Measurements from ENCODE around the gene NDUFS1.
"Not testable (repeated sequence)": the region's sequence is repeated elsewhere in the genome, so short reads cannot be mapped to it uniquely, and the experiment has no call there.

The NDUFS1 gene

DNA sequence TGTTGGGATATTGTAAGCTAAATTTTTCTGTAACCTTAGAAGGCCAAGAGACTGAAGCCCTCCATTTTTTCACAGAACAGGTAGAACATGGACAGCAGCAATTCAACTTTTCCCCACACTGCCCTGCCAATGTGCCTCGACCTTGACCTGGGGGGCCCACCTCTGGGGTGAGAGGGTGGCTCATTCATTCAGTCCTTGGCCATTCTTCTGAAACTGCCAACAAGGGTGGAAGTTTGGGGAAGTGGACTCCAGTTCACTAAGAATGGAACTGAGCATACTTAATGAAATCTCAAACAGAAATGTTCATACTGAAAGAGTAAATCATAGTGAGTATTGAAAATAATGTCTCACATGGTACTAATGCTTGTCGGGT, 1.5 kb upstream of the NDUFS1 start:
- H3K36me3 ChIP-seq (ENCODE audit: insufficient read depth, low read length): peaks cover 60% of the 10 kb centered on the region
- 63% methylated on average over 2 of the region's 2 CpGs for WGBS

GRCh38 chr2:206160125-206160806, 1.0 kb upstream of the NDUFS1 start:
- WGBS: 6% methylated on average over 30 of the region's 30 CpGs
- H3K4me1 ChIP-seq (ENCODE audit: insufficient read depth, low read length): peaks cover 11% of the 10 kb centered on the region; the same call in 1 of the 2 replicates

More for the DNA sequence above, 1.5 kb upstream of the NDUFS1 start:
- Histone ChIP-seq H3K9me3 (ENCODE audit: insufficient read depth, low read depth, low read length) (no peaks in the 10 kb centered on the region), H3K4me1 (ENCODE audit: insufficient read depth, low read length) (peaks cover 11% of the 10 kb centered on the region; the same call in 1 of the 2 replicates), H3K27ac (ENCODE audit: low read depth, low read length) (peak overlapping the region; percentile 94; the same call in 1 of the 2 replicates), H3K27me3 (ENCODE audit: insufficient read depth, low read length) (no peaks in the 10 kb centered on the region), H3K9ac (ENCODE audit: low read depth, low read length) (peak overlapping the region; percentile 99), H3K4me3 (ENCODE audit: low read length) (peak overlapping the region; percentile 77)

DNA sequence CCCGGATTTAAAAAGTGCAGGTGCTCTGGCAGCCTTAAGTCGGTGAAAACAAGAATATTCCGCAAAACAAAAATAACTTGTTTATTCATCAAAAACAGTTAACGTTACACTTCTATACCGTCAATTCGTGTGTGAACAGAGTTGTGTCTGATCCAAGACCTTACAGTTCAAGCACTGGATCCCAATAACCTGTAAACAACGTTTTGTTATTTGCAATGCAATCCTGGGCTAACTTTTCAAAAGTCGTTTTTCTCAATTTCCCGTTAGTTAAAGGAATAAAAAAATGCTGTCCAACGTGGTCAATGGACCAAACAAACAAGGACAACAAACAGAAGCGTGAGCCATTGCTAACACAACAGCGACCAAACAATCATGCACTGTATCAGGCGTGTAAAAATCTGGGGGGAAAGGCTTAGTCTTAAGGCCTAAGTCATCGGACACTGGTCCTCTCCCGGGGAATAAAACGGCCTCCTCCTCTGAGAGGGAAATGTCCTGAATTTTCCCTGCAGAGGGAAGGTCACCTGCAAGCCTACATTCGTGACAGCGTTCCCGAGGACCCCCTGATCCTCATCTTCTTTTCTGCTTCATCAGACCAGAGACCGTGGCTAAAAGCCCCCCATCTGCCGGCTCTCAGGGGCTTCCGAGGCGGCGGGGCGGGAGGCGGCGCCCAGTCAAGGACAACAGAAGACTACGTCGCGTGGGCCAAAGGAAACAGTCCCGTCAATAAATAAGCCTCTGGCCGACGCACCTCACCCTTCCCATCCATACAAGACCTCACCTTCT, 490 bp downstream of the NDUFS1 start:
- H3K4me3 ChIP-seq (ENCODE audit: low read length): peak overlapping the region; percentile 77
- no peaks in the 10 kb centered on the region for H3K27me3 ChIP-seq (ENCODE audit: insufficient read depth, low read length)
- peak overlapping the region; percentile 99 for H3K9ac ChIP-seq (ENCODE audit: low read depth, low read length)
- H3K9me3 ChIP-seq (ENCODE audit: insufficient read depth, low read depth, low read length): no peaks in the 10 kb centered on the region
- H3K27ac ChIP-seq (ENCODE audit: low read depth, low read length): peak overlapping the region; percentile 78
- peaks cover 46% of the 10 kb centered on the region for H3K36me3 ChIP-seq (ENCODE audit: insufficient read depth, low read length)
- 1% methylated on average over 33 of the region's 33 CpGs for WGBS
- peaks cover 11% of the 10 kb centered on the region; the same call in 1 of the 2 replicates for H3K4me1 ChIP-seq (ENCODE audit: insufficient read depth, low read length)

More at GRCh38 chr2:206160125-206160806, 1.0 kb upstream of the NDUFS1 start:
- Histone ChIP-seq H3K4me3 (ENCODE audit: low read length) (peak overlapping the region; percentile 77), H3K9me3 (ENCODE audit: insufficient read depth, low read depth, low read length) (no peaks in the 10 kb centered on the region), H3K27ac (ENCODE audit: low read depth, low read length) (peak overlapping the region; percentile 94), H3K36me3 (ENCODE audit: insufficient read depth, low read length) (peaks cover 58% of the 10 kb centered on the region), H3K27me3 (ENCODE audit: insufficient read depth, low read length) (no peaks in the 10 kb centered on the region), H3K9ac (ENCODE audit: low read depth, low read length) (peak overlapping the region; percentile 99)

- not testable (repeated sequence) for H3K27ac ChIP-seq (ENCODE audit: low read depth, low read length); H3K9me3 ChIP-seq (ENCODE audit: insufficient read depth, low read depth, low read length); H3K27me3 ChIP-seq (ENCODE audit: insufficient read depth, low read length); H3K9ac ChIP-seq (ENCODE audit: low read depth, low read length)
- WGBS: 96% methylated on average over 11 of the region's 11 CpGs
- Histone ChIP-seq H3K4me3 (ENCODE audit: low read length) (peak overlapping the region; percentile 77; the same call in 1 of the 2 replicates), H3K4me1 (ENCODE audit: insufficient read depth, low read length) (peaks cover 10% of the 10 kb centered on the region; the same call in 1 of the 2 replicates), H3K36me3 (ENCODE audit: insufficient read depth, low read length) (peaks cover 40% of the 10 kb centered on the region)
Observed at GRCh38 chr2:206157014-206157413, 2.2 kb downstream of the NDUFS1 start.

- Histone ChIP-seq H3K27me3 (ENCODE audit: insufficient read depth, low read length) (no peaks in the 10 kb centered on the region), H3K9ac (ENCODE audit: low read depth, low read length) (no peak overlapping the region), H3K36me3 (ENCODE audit: insufficient read depth, low read length) (peaks cover 47% of the 10 kb centered on the region), H3K9me3 (ENCODE audit: insufficient read depth, low read depth, low read length) (no peaks in the 10 kb centered on the region), H3K4me1 (ENCODE audit: insufficient read depth, low read length) (no peaks in the 10 kb centered on the region), H3K4me3 (ENCODE audit: low read length) (no peak overlapping the region), H3K27ac (ENCODE audit: low read depth, low read length) (no peak overlapping the region)
- WGBS: 83% methylated on average over 2 of the region's 3 CpGs
Observed at GRCh38 chr2:206154197-206154596, 5.0 kb downstream of the NDUFS1 start.

GRCh38 chr2:206150631-206151030, 8.6 kb downstream of the NDUFS1 start:
- Histone ChIP-seq H3K4me3 (ENCODE audit: low read length) (no peak overlapping the region), H3K36me3 (ENCODE audit: insufficient read depth, low read length) (peaks cover 74% of the 10 kb centered on the region), H3K27me3 (ENCODE audit: insufficient read depth, low read length) (no peaks in the 10 kb centered on the region), H3K9ac (ENCODE audit: low read depth, low read length) (no peak overlapping the region), H3K4me1 (ENCODE audit: insufficient read depth, low read length) (no peaks in the 10 kb centered on the region), H3K27ac (ENCODE audit: low read depth, low read length) (no peak overlapping the region), H3K9me3 (ENCODE audit: insufficient read depth, low read depth, low read length) (no peaks in the 10 kb centered on the region)
- 94% methylated on average over 4 of the region's 4 CpGs for WGBS

DNA sequence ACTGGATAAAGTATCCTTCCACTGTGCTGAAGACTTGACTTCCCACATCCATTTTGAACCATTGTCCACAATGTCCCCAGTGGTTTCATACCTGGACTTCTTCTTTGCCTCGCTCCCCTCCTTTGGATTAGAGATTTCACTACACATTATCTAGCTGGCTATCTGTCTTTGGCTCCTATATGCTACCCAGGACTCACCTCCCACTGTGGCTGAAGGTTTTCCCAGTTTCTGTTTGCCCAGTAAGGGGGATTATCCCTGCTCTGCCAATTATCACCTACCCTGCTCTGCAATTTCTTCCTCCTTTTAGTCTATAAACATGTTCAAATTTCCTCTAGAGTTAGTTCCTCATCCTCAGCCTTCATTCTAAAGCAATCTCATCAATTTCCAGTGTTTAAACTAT, 9.1 kb downstream of the NDUFS1 start:
- H3K36me3 ChIP-seq (ENCODE audit: insufficient read depth, low read length): peaks cover 78% of the 10 kb centered on the region
- H3K27me3 ChIP-seq (ENCODE audit: insufficient read depth, low read length): no peaks in the 10 kb centered on the region
- no peak overlapping the region for H3K27ac ChIP-seq (ENCODE audit: low read depth, low read length)
- no peaks in the 10 kb centered on the region for H3K4me1 ChIP-seq (ENCODE audit: insufficient read depth, low read length)
- no peak overlapping the region for H3K9ac ChIP-seq (ENCODE audit: low read depth, low read length)
- 91% methylated on average over 1 of the region's 1 CpG for WGBS
- H3K4me3 ChIP-seq (ENCODE audit: low read length): no peak overlapping the region
- no peaks in the 10 kb centered on the region for H3K9me3 ChIP-seq (ENCODE audit: insufficient read depth, low read depth, low read length)

DNA sequence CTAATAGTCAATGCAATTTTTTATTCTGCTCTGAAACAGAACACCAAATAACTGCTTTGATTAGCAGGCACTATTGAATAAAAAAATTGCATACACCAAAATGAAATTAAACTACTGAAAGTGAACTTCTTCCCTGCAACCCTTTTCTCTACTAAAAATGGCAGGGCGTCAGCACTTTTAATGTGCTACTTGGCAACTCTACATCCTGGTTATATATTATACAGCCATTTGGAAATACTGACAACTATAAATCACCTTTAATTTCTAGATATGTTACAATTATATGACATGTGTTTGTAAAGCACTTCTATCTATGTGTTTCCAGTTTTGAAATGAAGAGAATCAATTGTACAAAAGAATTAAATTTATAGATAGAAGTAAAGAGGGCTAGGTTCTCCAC, 9.9 kb downstream of the NDUFS1 start:
- Histone ChIP-seq H3K4me3 (ENCODE audit: low read length) (no peak overlapping the region), H3K4me1 (ENCODE audit: insufficient read depth, low read length) (no peaks in the 10 kb centered on the region), H3K9ac (ENCODE audit: low read depth, low read length) (no peak overlapping the region), H3K36me3 (ENCODE audit: insufficient read depth, low read length) (peaks cover 87% of the 10 kb centered on the region), H3K27ac (ENCODE audit: low read depth, low read length) (no peak overlapping the region), H3K9me3 (ENCODE audit: insufficient read depth, low read depth, low read length) (no peaks in the 10 kb centered on the region), H3K27me3 (ENCODE audit: insufficient read depth, low read length) (no peaks in the 10 kb centered on the region)
- WGBS: 100% methylated on average over 1 of the region's 1 CpG

- WGBS: 96% methylated on average over 5 of the region's 5 CpGs
- Histone ChIP-seq H3K36me3 (ENCODE audit: insufficient read depth, low read length) (peaks cover 96% of the 10 kb centered on the region), H3K4me1 (ENCODE audit: insufficient read depth, low read length) (no peaks in the 10 kb centered on the region), H3K9ac (ENCODE audit: low read depth, low read length) (no peak overlapping the region), H3K4me3 (ENCODE audit: low read length) (no peak overlapping the region), H3K9me3 (ENCODE audit: insufficient read depth, low read depth, low read length) (no peaks in the 10 kb centered on the region), H3K27me3 (ENCODE audit: insufficient read depth, low read length) (no peaks in the 10 kb centered on the region), H3K27ac (ENCODE audit: low read depth, low read length) (no peak overlapping the region)
Observed at GRCh38 chr2:206145665-206146064, 13.6 kb downstream of the NDUFS1 start.

DNA sequence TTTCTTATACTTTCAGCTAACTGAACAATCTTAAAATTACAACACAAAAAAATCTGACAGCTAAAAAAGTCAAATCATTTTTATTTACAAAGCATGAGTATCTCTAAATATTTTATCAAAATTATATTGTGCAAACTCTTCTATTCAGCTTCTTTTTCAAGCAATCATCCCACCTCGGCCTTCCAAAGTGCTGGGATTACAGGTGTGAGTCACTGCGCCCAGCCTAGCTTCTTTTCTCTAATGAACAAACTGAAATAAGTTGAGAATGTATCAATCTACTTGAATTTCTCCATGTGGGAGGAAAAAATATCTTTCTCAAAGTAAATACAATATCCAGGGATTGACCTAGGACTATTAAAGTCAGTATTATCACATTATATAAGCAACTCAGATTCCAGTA, 14.9 kb downstream of the NDUFS1 start:
- Histone ChIP-seq H3K9ac (ENCODE audit: low read depth, low read length) (no peak overlapping the region), H3K27me3 (ENCODE audit: insufficient read depth, low read length) (no peaks in the 10 kb centered on the region), H3K4me1 (ENCODE audit: insufficient read depth, low read length) (no peaks in the 10 kb centered on the region), H3K36me3 (ENCODE audit: insufficient read depth, low read length) (peaks cover 95% of the 10 kb centered on the region), H3K9me3 (ENCODE audit: insufficient read depth, low read depth, low read length) (no peaks in the 10 kb centered on the region), H3K4me3 (ENCODE audit: low read length) (no peak overlapping the region), H3K27ac (ENCODE audit: low read depth, low read length) (no peak overlapping the region)
- WGBS: 90% methylated on average over 2 of the region's 2 CpGs

DNA sequence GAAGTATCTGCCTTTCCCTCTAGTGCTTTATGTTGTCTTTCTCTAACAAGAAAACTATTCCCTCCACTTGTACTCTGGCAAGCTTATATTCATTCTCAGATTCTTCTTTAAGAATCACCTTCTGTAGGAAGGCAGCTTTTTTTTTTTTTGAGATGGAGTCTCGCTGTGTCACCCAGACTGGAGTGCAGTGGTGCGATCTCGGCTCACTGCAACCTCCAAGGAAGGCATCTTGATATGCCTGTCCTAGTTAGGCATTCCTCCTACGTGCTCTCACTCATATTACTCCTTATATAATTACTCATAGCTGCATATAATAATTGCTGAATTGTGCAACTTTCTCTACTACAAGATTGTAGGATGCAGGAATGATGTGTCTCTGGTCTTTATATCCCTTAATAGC, 15.8 kb downstream of the NDUFS1 start:
- H3K36me3 ChIP-seq (ENCODE audit: insufficient read depth, low read length): peaks cover 94% of the 10 kb centered on the region

More for the DNA sequence above, 15.8 kb downstream of the NDUFS1 start:
- H3K4me3 ChIP-seq (ENCODE audit: low read length): no peak overlapping the region
- H3K9ac ChIP-seq (ENCODE audit: low read depth, low read length): no peak overlapping the region
- H3K27ac ChIP-seq (ENCODE audit: low read depth, low read length): no peak overlapping the region
- no peaks in the 10 kb centered on the region for H3K27me3 ChIP-seq (ENCODE audit: insufficient read depth, low read length)
- no peaks in the 10 kb centered on the region for H3K9me3 ChIP-seq (ENCODE audit: insufficient read depth, low read depth, low read length)
- H3K4me1 ChIP-seq (ENCODE audit: insufficient read depth, low read length): no peaks in the 10 kb centered on the region
- WGBS: 88% methylated on average over 4 of the region's 4 CpGs

All from HUES64 (cell line).